GM19455 (cell line): Measurements from ENCODE around the gene IQSEC1.
"Not testable (repeated sequence)": the region's sequence is repeated elsewhere in the genome, so short reads cannot be mapped to it uniquely, and the experiment has no call there.

Source experiments
- ATAC-seq: cut with Tn5 transposase; IDR thresholded peaks from one replicate; pipeline ENCODE4 v1.9.1; 2021; ENCODE audit not compliant: unreplicated experiment

The IQSEC1 gene

GRCh38 chr3:12879191-12879815 lies 193.9 kb downstream of the IQSEC1 start:
- ATAC-seq, result no peak

DNA sequence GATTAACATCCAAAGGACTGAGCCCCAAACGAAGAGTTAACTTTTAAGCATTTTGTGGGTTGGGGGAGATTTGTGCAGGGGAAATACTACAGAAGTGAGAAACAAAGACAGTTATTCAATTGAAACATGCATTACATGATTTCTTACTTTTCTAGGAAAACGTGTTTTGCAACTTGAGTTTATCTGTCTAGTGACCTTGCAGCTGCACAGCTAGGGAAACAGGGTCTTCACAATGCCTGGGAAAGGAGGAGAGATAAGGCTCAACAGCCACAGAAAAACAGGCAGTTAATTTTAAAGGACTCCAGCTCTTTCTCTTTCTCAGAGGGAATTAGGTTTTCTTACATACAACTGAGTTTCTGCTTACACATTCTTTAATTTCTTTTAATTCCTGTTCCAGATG lies 194.5 kb downstream of the IQSEC1 start:
- not testable (repeated sequence) for ATAC-seq

DNA sequence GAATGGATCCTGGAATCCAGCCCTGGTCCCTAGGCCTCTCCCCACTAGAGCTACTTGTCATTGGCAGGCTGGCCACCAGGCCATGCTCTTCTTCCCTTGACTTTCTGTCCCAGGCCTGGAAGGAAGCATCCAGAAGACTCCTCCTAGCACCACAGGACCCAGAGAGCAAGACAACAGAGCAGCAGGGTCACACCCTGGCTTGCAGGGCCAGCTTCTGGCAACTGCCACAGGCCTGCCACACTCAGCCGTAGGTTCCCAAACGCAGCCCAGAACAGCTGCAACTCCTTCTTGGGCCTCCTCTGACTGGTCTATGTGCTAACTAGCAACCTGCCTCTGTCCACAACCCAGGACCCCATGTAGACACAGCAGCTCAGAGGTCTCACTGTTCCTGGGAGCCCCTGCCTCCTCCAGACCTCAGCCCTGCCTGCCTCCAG lies 195.1 kb downstream of the IQSEC1 start:
- ATAC-seq, result no peak

- no peak for ATAC-seq
These were observed 196.2 kb downstream of the IQSEC1 start for GRCh38 chr3:12877040-12877439.

GRCh38 chr3:12875857-12876836 lies 197.1 kb downstream of the IQSEC1 start:
- no peak for ATAC-seq

DNA sequence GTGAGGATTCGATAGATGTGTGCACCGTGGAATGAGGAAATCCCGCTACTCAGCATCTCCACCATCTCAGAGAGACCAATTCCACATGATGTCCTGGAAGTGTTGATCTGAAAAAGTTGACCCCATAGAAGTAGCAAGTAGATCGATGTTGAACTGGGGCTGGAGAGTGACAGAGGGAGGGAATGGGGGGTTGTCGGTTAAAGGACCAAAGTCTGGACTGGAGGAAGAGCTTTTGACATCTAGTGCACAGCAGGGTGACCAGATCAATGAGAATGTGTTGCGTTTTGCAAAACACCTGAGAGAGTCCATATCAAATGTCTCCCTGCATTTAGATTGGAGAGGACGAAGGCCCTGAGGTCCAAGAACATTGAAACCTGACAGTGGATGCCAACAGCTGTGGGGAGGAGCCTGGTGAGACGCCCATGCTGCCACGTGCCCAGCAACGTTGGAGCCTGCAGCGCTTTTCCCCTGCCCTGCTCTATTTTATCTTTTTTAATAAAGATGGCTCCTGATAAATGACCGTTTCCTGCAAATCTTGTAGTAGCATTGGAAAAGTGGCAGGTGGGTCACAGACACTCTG lies 201.7 kb downstream of the IQSEC1 start:
- no peak for ATAC-seq

GRCh38 chr3:12870942-12871341 lies 202.3 kb downstream of the IQSEC1 start:
- ATAC-seq, result no peak

DNA sequence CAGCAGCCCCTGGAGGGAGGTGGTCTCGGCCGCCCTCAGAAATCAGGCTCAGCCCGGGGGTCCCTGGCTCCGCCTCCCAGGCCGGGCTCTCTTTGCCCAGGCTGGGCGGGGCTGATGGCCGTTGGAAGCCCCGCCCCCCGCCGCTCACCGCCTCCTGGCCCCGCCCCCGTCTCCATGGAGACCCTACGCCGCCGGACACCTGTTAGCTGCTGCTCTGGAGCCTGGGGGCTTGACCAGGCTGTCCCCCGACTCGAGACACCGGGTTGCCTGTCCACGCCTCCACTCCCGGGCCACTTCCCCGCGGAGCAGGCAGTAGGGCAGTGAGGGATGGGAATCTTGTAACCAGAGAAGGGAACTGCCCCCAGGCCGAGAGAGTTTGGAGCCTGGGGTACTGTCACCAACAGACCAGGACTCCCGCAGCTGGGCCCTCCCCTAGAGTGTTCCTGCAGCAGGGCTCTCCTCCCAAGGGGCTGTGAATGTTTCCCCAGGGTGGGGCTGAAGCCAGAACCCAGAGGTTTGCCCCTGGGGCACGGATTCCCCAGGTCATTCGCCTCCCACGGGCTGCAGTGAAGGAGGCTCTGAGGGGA lies 204.1 kb downstream of the IQSEC1 start:
- peak; percentile 63 for ATAC-seq

DNA sequence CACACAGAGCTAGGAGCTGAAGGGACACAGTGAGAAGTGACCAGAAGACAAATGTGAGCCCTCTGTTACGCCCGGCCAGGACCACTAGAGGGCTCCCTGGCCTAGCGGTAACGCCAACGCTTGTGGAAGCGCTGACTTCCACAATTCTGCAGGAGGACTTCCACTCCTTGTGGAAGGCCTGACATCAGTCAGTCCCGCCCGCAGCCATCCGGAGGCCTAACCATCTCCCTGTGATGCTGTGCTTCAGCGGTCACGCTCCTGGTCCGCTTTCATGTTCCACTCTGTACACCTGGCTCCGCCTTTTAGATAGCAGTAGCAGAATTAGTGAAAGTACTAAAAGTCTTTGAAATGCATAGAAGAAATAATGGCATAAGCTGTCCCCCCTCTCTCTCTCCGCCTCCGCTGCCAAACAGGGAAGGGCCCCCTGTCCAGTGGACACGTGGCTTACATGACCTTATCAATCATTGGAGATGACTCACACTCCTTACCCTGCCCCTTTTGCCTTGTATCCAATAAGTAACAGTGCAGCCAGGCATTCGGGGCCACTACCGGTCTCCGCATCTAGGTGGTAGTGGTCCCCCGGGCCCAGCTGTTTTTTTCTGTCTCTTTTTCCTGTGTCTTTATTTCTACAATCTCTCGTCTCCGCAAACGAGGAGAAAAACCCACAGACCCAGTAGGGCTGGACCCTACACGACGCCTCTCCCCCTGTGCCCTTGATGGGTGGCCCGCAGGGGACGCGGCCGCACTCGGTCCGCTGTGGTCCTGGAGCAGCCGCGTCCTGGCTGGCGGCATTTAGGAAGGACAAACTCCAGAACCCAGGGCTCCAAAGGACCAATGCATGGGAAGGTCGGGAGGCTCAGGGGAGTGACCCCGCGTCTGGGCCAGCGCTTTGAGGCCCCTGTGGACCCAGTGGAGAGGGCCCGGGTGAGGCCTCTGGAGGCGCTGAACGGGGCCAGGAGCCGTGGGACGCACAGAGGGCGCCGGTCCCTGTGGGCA lies 204.9 kb downstream of the IQSEC1 start:
- peak; percentile 61 for ATAC-seq

- no peak for ATAC-seq
These were observed 206.4 kb downstream of the IQSEC1 start for GRCh38 chr3:12866836-12867235.

GRCh38 chr3:12865271-12865670 lies 208.0 kb downstream of the IQSEC1 start:
- no peak for ATAC-seq

DNA sequence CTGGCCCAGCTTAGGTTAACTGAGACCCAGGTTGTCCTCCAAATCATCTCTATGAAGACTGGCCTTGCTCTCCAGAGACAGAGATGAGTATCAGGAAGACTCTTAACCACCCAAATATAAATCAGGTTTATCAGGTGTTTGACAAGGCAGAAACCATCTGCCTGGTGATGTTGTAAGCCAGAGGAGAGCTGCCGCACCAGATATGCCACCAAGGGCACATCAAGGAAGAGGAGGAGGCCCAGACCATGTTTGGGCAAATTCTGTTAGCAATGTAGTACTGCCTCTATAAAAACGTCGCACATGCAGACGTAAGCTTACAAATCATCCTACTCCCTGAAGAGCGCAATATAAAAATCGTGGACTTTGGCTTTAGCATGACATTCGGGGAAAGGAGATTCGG lies 210.8 kb downstream of the IQSEC1 start:
- no peak for ATAC-seq

GRCh38 chr3:12861611-12862010 lies 211.6 kb downstream of the IQSEC1 start:
- no peak for ATAC-seq

- no peak for ATAC-seq
These were observed 213.4 kb downstream of the IQSEC1 start for GRCh38 chr3:12859840-12860239.

- ATAC-seq, result no peak
These were observed 216.6 kb downstream of the IQSEC1 start for GRCh38 chr3:12856626-12857025.

DNA sequence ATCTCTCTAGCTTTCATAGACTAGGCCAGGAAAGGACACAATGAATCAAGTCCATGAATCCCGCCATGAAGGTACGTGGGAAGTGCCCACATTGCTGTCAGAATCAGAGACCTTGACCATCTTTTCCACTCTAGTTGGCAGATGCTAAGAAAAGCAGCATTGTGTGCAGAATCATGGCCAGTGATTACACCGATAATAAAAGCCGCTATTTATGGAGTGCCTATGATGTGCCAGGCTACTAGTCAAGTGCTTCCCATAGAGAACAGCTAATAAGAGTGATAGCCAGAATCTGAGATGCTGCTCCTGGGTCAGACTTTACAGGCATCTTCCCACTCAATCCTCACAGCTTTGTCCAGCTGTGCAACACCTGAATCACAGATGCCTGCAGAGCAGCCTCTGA lies 218.7 kb downstream of the IQSEC1 start:
- ATAC-seq, result no peak

DNA sequence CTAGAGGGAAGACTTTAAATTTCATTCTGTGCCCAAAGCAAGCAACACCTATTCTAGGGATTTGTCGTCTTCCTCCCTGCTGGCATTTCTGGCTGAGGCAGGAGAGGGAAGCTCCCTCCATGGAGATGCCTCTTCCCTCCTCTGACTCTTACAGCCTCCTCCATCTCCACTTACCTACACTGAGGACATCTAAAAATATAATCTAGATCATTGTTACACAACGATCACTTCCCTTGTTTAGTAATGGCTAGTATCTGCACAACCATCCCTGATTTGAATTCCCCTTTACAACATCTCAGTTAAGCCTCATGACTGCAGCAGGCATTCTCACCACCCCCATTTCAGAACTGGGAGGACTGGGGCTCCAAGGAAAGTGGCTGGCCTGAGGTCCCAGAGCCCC lies 219.4 kb downstream of the IQSEC1 start:
- not testable (repeated sequence) for ATAC-seq

DNA sequence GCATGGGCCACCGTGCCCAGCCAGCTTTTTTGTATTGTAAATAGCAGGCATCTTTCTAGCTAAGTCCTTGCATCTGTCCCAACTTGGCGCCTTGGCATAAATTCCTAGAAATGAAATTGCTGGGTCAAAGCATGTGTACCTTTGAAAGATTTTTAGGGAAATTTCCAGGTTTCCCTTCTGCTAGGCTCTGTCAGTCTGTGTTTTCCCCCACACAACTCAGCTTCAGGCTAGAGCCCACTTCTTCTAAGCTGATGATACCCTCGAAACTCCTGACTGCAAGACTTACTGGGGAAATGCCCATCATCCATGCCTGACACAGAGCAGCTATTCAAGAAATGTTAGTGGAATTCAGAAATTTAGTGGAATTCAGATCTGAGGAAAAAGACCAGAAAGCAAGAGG lies 221.0 kb downstream of the IQSEC1 start:
- no peak for ATAC-seq
